Lower leg skin (tissue), 4 donors: ENCODE measurements around the gene FAM78A. TPM values are rescaled to one million over a fixed set of nuclear protein-coding genes. Genes with fewer than 3 reads are reported as not detected.

Source experiments
- DNase-seq, 2 donors: peaks; one replicate each; pipeline ENCODE4 v3.0.0-alpha.2; 2019; ENCODE audit warnings: low spot score in 2 of 2
- H3K4me3 ChIP-seq: fragments of 200-600 bp; sonication (generic); 2 replicates; pipeline ENCODE4 v1.5.1; 2017; ENCODE audit warnings: mild to moderate bottlenecking, low read depth; ENCODE audit not compliant: poor library complexity, severe bottlenecking
- POLR2A ChIP-seq, 2 donors: fragments of 450-650 bp; IDR thresholded peaks; one replicate each; pipeline ENCODE4 v1.6.1; 2016 to 2017; ENCODE audit warnings: antibody characterized with exemption in 2 of 2, mild to moderate bottlenecking in 1 of 2, moderate library complexity in 1 of 2
- WGBS, 2 donors: methylation state at CpG; one replicate each; pipeline ENCODE4 v1.1.5; 2018; 5-methylcytosine and 5-hydroxymethylcytosine counted together
- intact Hi-C: fragments of 100-400 bp; cut with DNase I; formaldehyde crosslinking; loops from one replicate; pipeline ENCODE4 v1.15.0; 2023; ENCODE audit warnings: low total_unique reads
- total RNA-seq, 4 donors: library from RNA; depleted of rRNA; stranded (reverse); fragments of >200 nt; gene quantifications; one replicate each; pipeline ENCODE4 v1.1.0, GENCODE V29; 2016
- TF ChIP-seq, protein P1 (sequence below), 3 donors: fragments of 450-650 bp; IDR thresholded peaks; one replicate each; pipeline ENCODE4 v1.5.1; 2016; ENCODE audit warnings: antibody characterized with exemption in 3 of 3, mild to moderate bottlenecking in 3 of 3, moderate library complexity in 2 of 3

FAM78A gene
- total RNA-seq, 4 donors from 2014 or later = 0.55 to 1.7 (median 1.2) TPM

DNA sequence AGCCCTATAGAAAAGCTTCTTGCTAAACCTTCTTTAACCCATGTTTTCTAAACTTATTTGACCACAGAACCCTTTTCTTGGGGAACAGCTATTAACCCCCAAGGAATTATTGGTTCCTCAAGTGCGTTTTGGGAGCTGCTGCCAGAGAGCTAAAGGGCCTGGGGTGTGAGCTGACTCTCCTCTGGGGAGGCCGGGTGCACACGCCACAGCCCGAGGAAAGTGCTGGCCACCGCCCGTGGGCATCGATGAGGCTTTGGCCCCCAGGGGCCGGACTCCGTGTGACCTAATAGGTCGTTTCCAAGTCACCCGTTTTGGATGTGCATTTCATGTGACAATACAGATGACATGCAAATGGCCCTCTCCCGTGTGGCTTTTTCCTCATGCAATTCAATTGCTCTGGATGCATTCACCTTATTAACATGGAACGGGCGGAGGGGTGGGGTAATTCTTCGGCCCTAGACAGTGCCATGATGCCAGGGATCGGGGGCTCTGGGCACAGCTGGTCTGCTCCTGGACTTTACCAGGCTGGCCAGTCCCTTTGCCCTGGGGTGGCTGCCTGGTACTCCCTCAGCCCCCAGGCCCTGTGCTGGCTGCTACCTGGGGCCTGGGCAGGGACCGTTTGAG lies 32.7 kb upstream of the FAM78A start:
- TF ChIP-seq, protein P1, sequence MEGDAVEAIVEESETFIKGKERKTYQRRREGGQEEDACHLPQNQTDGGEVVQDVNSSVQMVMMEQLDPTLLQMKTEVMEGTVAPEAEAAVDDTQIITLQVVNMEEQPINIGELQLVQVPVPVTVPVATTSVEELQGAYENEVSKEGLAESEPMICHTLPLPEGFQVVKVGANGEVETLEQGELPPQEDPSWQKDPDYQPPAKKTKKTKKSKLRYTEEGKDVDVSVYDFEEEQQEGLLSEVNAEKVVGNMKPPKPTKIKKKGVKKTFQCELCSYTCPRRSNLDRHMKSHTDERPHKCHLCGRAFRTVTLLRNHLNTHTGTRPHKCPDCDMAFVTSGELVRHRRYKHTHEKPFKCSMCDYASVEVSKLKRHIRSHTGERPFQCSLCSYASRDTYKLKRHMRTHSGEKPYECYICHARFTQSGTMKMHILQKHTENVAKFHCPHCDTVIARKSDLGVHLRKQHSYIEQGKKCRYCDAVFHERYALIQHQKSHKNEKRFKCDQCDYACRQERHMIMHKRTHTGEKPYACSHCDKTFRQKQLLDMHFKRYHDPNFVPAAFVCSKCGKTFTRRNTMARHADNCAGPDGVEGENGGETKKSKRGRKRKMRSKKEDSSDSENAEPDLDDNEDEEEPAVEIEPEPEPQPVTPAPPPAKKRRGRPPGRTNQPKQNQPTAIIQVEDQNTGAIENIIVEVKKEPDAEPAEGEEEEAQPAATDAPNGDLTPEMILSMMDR (IDR thresholded peaks at IDR 0.05) = no peak
- no peak for TF ChIP-seq POLR2A (IDR thresholded peaks at IDR 0.05)
- intact Hi-C loops = no loop called here
- 73 to 75% methylated on average over 15 to 17 of the region's 17 CpGs for WGBS, 2 donors

GRCh38 chr9:131308452-131308851 lies 32.1 kb upstream of the FAM78A start:
- WGBS, 2 donors = 84 to 88% methylated on average over 11 of the region's 11 CpGs
- intact Hi-C loops = no loop called here
- DNase-seq = no peak
- H3K4me3 ChIP-seq = no peak overlapping the region
- TF ChIP-seq POLR2A (IDR thresholded peaks at IDR 0.05) = no peak
- TF ChIP-seq, protein P1 (IDR thresholded peaks at IDR 0.05) = no peak

More for the DNA sequence above, 32.7 kb upstream of the FAM78A start:
- no peak for DNase-seq
- H3K4me3 ChIP-seq = no peak overlapping the region

DNA sequence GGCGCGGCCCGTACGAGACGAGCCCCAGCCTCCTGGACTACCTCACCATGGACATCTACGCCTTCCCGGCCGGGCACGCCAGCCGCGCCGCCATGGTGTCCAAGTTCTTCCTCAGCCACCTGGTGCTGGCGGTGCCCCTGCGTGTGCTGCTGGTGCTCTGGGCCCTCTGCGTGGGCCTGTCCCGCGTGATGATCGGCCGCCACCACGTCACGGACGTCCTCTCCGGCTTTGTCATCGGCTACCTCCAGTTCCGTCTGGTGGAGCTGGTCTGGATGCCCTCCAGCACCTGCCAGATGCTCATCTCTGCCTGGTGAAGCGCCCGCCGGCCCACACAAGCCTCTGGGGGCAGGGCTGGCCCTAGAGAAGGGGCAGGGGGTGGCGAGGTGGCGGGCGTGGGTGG lies 31.7 kb upstream of the FAM78A start:
- no peak overlapping the region for H3K4me3 ChIP-seq
- intact Hi-C loops = no loop called here
- 82 to 90% methylated on average over 20 to 31 of the region's 31 CpGs for WGBS, 2 donors
- DNase-seq = no peak
- TF ChIP-seq POLR2A (IDR thresholded peaks at IDR 0.05) = no peak
- TF ChIP-seq, protein P1 (IDR thresholded peaks at IDR 0.05) = no peak

DNA sequence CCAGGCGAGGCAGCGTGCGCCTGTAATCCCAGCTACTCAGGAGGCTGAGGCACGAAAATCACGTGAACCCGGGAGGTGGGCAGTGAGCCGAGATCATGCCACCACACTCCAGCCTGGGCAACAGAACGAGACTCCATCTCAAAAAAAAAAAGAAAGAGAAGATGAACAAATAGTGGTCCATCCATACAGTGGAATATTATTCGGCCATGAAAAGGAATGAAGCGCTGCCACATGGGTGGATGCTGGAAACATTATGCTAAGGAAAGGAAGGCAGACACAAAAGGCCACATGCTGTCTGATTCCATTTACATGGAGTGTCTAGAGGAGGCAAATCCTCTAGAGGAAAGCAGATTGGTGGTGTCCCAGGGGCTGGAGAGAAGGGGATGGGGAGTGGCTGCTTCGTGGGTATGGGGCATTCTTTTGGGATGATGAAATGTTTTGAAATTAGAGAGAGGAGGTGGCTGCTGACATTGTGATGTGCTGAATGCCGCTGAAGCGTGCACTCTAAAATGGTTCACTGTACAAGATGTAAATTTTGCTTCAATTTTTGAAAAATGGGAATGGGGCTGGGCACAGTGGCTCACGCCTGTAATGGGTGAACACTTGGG lies 30.2 kb upstream of the FAM78A start:
- no peak for TF ChIP-seq POLR2A (IDR thresholded peaks at IDR 0.05)
- TF ChIP-seq, protein P1 (IDR thresholded peaks at IDR 0.05) = no peak
- WGBS, 2 donors = 89 to 92% methylated on average over 14 of the region's 14 CpGs
- intact Hi-C loops = no loop called here
- no peak overlapping the region for H3K4me3 ChIP-seq
- no peak for DNase-seq

DNA sequence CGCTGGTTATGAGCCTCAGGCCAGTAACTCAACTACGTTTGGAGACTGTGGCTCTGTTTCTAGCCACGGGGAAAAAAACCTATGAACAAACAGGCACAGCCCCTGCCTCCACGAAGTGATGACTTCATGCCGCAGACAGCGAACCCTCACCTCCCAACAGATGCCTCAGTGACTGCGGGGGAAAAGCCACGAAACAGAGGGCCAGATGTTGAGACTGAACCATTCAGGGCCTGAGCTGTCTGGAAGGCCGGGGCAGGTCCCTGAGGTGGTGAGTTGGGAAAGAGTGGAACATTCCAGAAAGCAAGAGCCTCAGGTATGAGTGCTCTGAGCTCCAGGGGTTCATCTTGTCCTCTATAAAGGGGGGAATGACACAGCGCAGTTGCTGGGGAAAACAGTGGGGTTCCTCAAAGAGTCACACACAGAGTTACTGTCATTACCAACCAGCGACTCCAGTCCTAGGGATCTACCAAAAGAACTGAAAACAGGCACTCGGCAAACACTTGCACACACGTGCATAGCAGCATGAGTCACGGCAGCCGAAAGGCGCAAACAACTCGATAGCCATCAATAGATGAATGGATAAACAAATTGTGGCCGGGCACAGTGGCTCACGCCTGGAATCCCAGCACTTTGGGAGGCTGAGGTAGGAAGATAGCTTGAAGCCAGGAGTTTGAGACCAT lies 28.5 kb upstream of the FAM78A start:
- no peak for DNase-seq
- 76 to 77% methylated on average over 19 of the region's 19 CpGs for WGBS, 2 donors
- intact Hi-C loops = no loop called here
- H3K4me3 ChIP-seq = no peak overlapping the region
- TF ChIP-seq POLR2A (IDR thresholded peaks at IDR 0.05) = no peak
- TF ChIP-seq, protein P1 (IDR thresholded peaks at IDR 0.05) = no peak
